GM12873 (cell line): Measurements from ENCODE around the gene ZNF773.

Source experiments
- TF ChIP-seq, protein P1 (sequence below): IDR thresholded peaks from 2 replicates; pipeline ENCODE4 v1.5.1; 2012; ENCODE audit warnings: low read depth, mild to moderate bottlenecking, moderate library complexity, low read length, control low read depth; ENCODE audit not compliant: insufficient read depth; ENCODE audit errors: missing control alignments

ZNF773 gene

DNA sequence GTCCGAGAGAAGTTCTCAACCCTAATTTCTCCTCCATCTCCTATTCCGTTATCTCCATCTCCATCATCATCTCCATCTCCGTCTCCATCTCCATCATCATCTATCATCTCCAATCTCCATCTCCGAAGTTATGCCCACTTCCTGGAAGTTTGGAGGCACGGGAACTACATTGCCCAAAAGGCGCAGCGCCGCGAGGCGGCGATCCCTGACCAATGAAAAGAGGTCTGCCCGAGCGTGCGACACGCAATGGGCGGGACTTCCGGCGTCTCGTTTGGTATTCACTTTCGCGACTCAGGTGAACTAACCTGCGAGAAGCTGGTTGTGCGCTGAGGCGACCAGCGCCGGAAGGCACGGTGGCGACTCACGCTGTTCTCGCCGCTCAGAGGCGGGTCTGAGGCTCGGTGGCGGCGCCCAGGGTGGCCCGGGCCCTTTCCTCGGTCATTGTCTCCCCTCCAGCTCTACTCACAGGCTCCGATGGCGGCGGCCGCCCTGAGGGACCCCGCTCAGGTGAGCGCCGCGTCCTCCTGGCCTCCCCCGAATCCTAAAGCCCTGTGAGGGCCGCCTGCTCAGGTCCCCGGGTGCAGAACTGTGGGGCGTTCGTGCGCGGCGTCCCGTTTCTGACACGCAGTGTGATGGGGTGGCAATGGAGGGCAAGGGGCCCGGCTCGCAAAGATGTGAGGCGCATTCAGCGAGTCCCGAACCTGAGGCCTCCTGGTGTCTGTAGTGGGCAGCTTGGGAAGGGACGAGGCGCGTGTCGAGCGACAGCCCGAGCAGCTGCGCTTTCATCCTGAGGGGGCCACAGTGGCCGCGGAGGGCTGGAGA lies 12.1 kb upstream of the ZNF773 start, which contains the start of gene ZNF419:
Gene ZNF419, plus strand, starts transcription at position 274 of the 822 bp plus-strand sequence. Its CDS starts 201 bp downstream, at position 475.
- TF ChIP-seq, protein P1, sequence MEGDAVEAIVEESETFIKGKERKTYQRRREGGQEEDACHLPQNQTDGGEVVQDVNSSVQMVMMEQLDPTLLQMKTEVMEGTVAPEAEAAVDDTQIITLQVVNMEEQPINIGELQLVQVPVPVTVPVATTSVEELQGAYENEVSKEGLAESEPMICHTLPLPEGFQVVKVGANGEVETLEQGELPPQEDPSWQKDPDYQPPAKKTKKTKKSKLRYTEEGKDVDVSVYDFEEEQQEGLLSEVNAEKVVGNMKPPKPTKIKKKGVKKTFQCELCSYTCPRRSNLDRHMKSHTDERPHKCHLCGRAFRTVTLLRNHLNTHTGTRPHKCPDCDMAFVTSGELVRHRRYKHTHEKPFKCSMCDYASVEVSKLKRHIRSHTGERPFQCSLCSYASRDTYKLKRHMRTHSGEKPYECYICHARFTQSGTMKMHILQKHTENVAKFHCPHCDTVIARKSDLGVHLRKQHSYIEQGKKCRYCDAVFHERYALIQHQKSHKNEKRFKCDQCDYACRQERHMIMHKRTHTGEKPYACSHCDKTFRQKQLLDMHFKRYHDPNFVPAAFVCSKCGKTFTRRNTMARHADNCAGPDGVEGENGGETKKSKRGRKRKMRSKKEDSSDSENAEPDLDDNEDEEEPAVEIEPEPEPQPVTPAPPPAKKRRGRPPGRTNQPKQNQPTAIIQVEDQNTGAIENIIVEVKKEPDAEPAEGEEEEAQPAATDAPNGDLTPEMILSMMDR, result peak; percentile 8

DNA sequence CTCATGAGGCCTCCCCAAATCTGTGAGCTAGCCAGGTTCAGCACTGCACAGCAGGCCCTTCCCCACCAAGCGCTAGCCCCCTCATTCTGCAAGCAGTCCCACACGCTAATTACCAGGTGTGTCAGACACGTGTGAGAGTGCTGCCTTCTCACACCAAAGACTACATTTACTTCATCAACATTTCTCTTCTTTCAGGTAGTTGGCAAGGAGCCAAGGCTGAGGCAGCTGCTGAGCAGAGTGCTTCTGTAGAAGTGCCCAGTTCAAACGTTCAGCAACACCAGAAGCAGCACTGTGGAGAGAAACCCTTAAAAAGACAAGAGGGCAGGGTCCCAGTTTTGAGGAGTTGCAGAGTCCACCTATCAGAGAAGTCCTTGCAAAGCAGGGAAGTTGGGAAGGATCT lies 6.4 kb downstream of the ZNF773 start:
- TF ChIP-seq, protein P1, result no peak

DNA sequence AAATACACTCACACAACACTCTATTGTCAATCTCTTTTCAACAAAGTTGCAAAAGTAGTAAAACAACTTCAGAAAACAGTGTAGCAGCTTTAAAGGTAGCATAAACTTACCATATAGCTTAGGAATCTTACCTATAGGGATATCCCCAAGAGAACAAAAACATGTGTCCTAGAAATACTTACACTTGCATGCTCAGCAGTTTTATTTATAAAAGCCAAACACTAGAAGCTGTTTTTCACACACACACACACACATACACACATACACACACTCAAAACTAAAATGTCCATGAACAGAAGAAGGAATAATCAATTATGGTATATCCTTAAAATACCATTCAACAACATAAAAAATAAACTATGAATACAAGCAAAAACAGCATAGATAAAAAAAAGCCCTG lies 11.7 kb downstream of the ZNF773 start:
- TF ChIP-seq, protein P1, result no peak

DNA sequence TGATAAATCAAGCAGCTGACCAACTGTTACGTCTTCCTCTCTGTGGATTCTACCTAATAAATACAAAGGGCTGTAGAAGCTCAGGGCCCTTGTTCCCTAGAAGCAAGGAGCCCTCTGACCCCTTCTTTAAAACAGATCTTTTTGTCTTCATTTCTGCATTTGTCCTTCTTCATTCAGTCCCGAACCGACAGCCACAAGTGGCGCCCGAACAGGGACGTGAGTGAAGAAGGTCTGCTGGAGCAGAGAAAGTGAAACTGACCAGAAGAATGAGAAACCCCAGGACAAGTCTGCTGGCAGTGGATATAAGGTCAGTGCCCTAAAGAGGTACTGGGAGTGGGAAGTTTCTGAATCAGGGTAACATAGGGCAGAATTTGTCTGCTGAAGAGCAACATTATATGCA lies 13.1 kb downstream of the ZNF773 start:
- TF ChIP-seq, protein P1, result no peak

DNA sequence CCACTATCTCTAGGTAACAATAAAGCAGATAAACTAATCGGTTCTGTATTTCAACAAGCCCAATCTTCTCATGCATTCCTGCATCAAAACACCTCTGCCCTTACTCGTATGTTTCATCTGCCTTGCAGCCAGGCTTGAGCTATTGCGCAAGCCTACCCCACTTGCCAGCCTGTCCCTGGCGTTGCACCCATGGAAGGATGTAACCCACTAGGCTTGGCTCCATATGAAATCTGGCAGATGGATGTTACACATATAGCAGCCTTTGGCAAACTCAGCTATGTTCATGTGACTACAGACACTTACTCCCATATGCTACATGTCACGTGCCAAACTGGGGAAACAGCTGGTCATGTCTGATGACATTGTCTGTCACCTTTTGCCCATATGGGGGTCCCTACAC lies 15.5 kb downstream of the ZNF773 start:
- TF ChIP-seq, protein P1, result no peak

DNA sequence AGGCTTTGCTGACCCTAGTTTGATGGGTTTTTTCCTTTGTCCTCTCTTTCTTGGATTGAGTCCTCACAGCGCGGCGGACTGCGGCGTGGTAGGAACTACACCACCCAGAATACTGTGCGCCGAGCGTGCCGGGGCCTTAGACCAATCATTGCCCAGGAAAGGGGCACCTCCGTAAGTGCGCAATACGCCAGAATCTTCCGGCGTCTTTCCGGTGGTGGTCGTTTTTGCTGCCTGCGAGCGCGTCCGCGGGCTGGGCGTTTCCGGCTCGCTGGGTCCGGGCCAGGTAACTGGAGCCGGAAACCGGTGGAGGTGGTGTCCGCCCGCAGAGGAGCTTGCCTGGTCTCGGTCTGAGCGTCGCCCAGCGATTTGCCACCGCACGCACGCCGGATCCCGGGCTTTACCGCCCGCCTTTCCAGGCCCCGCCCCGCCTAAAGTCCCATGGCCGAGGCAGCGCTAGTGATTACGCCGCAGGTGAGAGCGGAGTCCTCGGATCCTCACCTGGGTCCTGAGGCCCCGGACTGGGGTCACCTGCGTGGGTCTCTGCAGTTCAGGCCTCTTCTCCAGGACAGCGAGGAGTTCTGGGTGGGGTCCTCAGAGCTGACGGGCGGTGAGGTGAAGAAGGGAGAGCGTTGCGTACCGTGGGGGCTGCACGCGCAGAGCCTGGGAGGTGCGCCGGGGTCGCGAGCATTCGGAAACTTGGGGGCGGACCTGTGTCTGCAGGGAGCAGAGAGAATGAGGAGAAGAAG lies 27.6 kb downstream of the ZNF773 start, which contains the start of gene ZNF549:
Gene ZNF549, plus strand, starts transcription at position 221 of the 746 bp plus-strand sequence. Its CDS starts 218 bp downstream, at position 439.
- TF ChIP-seq, protein P1, result no peak

DNA sequence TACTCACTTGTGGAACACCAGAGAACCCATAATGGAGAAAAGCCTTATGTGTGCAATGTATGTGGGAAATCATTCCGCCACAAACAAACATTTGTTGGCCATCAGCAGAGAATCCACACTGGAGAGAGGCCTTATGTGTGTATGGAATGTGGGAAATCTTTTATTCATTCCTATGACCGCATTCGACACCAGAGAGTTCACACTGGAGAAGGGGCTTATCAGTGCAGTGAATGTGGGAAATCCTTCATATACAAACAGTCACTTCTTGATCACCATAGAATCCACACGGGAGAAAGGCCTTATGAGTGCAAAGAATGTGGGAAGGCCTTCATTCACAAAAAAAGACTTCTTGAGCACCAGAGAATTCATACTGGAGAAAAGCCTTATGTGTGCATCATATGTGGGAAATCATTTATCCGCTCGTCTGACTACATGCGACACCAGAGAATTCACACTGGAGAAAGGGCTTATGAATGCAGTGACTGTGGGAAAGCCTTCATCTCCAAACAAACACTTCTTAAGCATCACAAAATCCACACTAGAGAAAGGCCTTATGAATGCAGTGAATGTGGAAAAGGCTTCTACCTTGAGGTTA lies 38.3 kb downstream of the ZNF773 start:
- TF ChIP-seq, protein P1, result no peak
